NCI-H2196 (cell line): ENCODE measurements around the gene DLX1.
A peak's percentile ranks its signal among the peaks of the same experiment; 100 is the strongest.

Experiments used
- DNase-seq: peaks from one replicate; lab custom pipeline; 2025; ENCODE audit not compliant: unreplicated experiment; lab: John Stamatoyannopoulos, UW

Gene DLX1

DNA sequence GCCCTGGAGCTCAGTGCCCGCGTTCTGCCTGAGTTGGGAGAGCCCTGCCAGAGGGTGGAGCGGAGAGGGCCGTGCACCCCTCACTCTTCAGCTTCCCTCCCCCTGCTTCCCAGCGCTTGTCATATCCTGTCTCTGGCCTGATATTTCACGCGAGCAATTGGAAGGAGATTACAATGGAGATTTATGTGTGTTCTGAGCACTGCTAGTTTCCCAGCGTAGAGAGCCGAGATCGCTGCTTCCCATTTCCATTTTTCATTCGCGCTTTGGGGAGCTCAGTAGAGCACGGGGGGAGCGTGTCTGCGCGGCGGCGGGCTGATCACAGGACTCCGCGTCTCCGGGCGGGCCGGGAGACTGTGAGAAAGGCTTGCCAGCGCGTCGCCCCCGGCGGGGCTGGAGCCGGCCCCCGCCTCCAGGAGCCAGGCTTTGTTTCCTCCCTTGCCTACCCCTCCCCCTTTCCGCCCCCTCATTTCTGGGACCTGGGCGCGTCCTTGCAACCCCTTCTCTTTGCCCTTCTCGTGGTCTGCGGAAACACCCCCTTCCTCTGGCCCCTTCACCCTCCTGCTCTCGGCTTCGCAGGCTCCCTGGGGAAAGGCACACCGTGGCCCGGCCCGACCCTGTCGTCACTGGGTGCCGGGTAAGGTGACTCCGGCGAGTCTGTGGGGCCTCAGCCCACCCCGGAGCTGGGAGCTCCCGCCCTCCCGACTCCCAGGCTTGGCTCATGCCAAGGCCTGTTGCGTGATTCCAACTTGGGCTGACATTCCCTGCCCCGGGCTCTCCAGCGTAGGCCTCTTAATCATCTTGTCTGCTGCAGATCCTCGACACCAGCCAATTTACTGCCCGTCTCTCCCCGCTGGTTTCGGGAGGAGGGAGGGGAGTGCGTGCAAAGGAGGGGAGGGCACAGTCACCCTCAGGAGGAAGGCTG, 11.6 kb downstream of the DLX1 start:
- peak; percentile 34 for DNase-seq

- no peak for DNase-seq
These were observed 12.3 kb downstream of the DLX1 start for GRCh38 chr2:172097557-172098131.

DNA sequence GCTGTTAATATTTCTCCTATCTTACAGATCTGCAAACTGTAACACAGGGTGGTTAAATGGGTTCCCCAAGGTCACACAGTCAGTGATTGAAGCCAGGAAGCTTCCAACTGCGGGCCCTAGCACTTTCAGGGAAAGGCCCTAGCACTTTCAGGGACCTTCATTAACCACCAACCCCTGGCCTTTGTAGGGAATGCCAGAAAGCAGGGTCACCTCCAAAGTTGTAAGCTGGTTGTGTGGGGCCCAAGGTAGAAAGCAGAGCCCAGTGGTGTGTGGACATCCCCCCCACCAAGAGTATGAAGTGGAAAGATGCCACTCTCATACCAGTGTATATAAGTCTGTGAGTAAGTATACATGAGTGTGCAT, 13.0 kb downstream of the DLX1 start:
- no peak for DNase-seq

- no peak for DNase-seq
These were observed 13.6 kb downstream of the DLX1 start for GRCh38 chr2:172098650-172099471.

- no peak for DNase-seq
These were observed 14.3 kb downstream of the DLX1 start for GRCh38 chr2:172099472-172100079.

GRCh38 chr2:172100080-172100934, 15.0 kb downstream of the DLX1 start:
- DNase-seq: no peak

- no peak for DNase-seq
These were observed 15.9 kb downstream of the DLX1 start for GRCh38 chr2:172100935-172101820.

- no peak for DNase-seq
These were observed 16.6 kb downstream of the DLX1 start for GRCh38 chr2:172101821-172102390.

- peak; percentile 94 for DNase-seq
These were observed 17.4 kb downstream of the DLX1 start, which contains the start of gene DLX2 for GRCh38 chr2:172102391-172103359. Gene DLX2, minus strand, starts transcription at chr2:172102900. Its CDS starts 362 bp downstream, at chr2:172102538.

DNA sequence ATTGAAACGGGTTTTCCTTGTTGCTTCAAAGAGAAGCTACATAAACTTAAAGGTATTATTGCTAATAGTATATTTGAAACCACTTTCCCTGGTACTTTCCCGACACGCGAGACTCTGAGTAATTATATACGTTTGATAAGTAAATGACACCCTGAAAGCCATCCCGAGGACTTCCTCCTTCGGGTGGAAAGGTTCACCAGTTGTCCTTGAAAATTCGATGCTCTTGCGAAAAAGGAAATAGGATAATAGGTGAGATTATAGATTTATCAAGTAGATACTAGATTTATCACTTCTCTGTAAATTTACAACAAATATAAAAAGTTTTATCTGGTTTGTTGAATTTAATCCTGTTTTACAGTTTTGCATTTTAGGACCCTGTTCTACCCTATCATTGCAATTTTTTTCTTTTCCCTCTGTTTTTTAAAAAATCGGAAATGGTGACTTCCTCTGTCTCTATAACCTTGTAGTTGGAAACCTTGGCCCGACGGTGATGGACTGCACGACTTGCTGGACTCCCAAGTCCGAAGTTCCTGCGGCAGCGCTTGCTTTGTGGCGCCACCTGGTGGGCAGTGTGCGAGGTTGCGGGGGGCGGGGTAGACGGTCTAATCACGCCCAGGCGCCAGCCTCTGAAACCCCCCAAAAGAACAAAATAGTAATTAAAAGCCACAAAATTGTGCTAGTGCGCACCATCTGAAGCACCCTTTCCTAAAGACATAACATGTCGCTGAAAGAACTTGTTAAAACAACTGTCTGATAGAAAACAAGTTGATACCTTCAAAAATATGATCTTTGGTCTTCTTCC, 18.4 kb downstream of the DLX1 start:
- peak; percentile 90 for DNase-seq

GRCh38 chr2:172105471-172106107, 20.3 kb downstream of the DLX1 start:
- DNase-seq: no peak

DNA sequence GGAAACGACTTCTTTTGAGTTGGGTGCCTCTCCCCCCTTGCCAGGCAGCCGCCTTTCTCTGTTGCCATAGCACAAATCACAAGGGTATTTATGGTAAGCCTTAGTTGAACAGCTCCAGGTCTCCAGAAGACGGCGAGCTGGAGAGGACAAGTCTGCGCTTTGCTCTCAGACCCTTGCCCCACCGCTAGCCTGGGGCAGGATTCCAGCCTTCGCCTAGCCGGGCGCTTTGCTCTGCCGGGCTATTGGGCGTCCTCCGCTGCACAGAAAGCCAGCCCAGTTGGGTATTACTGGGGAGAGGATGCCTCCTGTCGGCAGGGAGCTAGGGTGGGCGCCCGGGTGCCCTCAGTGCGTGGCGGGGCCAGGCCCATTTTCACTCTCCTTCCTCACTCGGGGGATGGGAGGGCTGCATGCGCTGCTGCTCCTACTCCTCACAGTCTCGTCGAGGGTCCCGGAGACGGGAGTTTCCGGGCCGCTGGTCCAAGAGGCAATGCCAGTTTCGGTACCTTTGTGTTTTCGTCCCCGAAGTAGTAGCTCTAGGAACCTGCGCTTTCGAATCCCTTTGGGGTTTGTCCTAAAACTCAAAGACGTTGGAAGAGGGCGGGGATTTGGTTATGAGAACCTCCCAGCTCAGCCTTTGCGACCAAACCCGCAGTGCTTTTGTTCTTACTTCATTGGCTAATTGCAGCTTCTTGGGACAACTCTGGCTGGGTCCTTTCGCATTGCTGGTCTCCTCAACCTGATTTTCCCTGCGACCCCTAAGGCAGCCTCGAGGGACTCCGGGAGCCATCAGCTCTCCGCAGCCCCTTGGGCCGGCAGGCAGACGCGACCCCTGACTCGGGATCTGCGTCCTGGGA, 21.0 kb downstream of the DLX1 start:
- DNase-seq: no peak

- DNase-seq: no peak
These were observed 22.6 kb downstream of the DLX1 start for GRCh38 chr2:172107690-172108586.

DNA sequence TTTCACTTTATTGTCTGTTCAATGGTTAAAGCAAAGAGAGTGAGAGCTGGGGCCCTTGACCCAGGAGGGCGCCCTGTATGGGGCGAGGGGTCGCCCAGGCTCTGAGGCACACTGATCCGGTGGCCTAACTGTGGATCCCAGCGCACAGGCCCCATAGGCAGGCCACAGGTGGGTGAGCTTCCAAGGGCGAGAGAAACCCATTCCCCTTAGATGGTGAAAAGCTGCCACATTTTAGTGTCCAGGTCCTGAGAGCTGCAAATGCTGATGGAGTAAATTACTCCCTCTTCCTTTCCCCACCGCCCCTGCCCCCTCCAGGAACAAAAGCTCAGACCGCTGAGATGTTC, 23.3 kb downstream of the DLX1 start:
- no peak for DNase-seq
